ENCODE results near the gene HLCS. TPM values are rescaled to one million over a fixed set of nuclear protein-coding genes. Genes with fewer than 3 reads are reported as not detected.

The HLCS gene
- total and polyA plus RNA-seq, 2 donors (not counting 3 experiments of a cell fraction or from before 2014, with no cell fraction given) = 6.7 to 17.2 TPM

GRCh38 chr21:36804874-36805611 is 161.4 kb downstream of the HLCS start:
- H4K20me1 ChIP-seq (replicated peaks; ENCODE audit: control insufficient read depth, extremely low read depth, insufficient read depth, low read length) = no peaks in the 10 kb centered on the region
- TF ChIP-seq POLR2A (IDR thresholded peaks at IDR 0.05; ENCODE audit: low read depth, low read length) (no peak), EZH2 (IDR thresholded peaks at IDR 0.05; ENCODE audit: borderline replicate concordance, low read depth, low read length, severe bottlenecking) (no peak), JUN (IDR thresholded peaks at IDR 0.05; ENCODE audit: borderline replicate concordance, insufficient read depth, insufficient read length, low read depth) (no peak), MYC (IDR thresholded peaks at IDR 0.05; ENCODE audit: low read depth, low read length) (no peak), FOS (IDR thresholded peaks at IDR 0.05; ENCODE audit: borderline replicate concordance, insufficient read depth, low read length) (no peak), CTCF (IDR thresholded peaks at IDR 0.05; ENCODE audit: extremely low read depth in 1 of 2, insufficient read depth in 1 of 2, low read depth in 1 of 2, low read length in 2 of 2) (no peak), GATA2 (IDR thresholded peaks at IDR 0.05; ENCODE audit: insufficient read depth, insufficient read length, low read depth, low read length) (no peak), MAX (IDR thresholded peaks at IDR 0.05; ENCODE audit: insufficient read depth, insufficient read length) (no peak), POLR2AphosphoS5 (IDR thresholded peaks at IDR 0.05; ENCODE audit: insufficient read depth, low read depth, low read length) (no peak)
- H3K36me3 ChIP-seq (ENCODE audit: control insufficient read depth in 2 of 2, extremely low read depth in 1 of 2, insufficient read depth in 2 of 2, low read length in 2 of 2) = no peaks in the 10 kb centered on the region
- H3K9me1 ChIP-seq (replicated peaks; ENCODE audit: control insufficient read depth, extremely low read depth, insufficient read depth, low read length) = no peaks in the 10 kb centered on the region
- H3K4me3 ChIP-seq (replicated peaks in 1 of 3; ENCODE audit: insufficient read depth in 1 of 3, low read depth in 1 of 3, low read length in 3 of 3) = no peak overlapping the region
- no TSS peak for BruUV-seq (replicated peaks)
- H3K9ac ChIP-seq (replicated peaks; ENCODE audit: extremely low read depth, insufficient read depth, low read length) = no peak overlapping the region
- intact Hi-C loops (cut with micrococcal nuclease) = no loop called here
- peaks cover 2% of the 10 kb centered on the region for H3K4me1 ChIP-seq (ENCODE audit: control insufficient read depth, extremely low read depth, insufficient read depth, low read length)
- no peaks in the 10 kb centered on the region for H3K9me3 ChIP-seq (replicated peaks; ENCODE audit: control insufficient read depth, insufficient read depth, low read length)
- no peak for DNase-seq (ENCODE audit: low read depth, low spot score)
- H3K79me2 ChIP-seq (ENCODE audit: control insufficient read depth, insufficient read depth, low read length) = no peaks in the 10 kb centered on the region
- no peak overlapping the region for H3K4me2 ChIP-seq (ENCODE audit: insufficient read depth, low read length)
- CTCF ChIA-PET = interaction anchor here (1.0 to 1.8 kb wide), 2 partner anchors 8 to 13 kb away, joined by 3 to 4 read pairs; no protein-coding TSS in a partner anchor
- no peak for FAIRE-seq
- dilution Hi-C loops (cut with MboI; ENCODE audit: extremely low pct_ligation_motif_present, low sequenced_read_pairs) = no loop called here
- H2AFZ ChIP-seq (ENCODE audit: low read depth, low read length) = no peak overlapping the region
- H3K27ac ChIP-seq (ENCODE audit: insufficient read depth, low read depth, low read length) = no peak overlapping the region
- POLR2A ChIA-PET = no interaction called here
- no peaks in the 10 kb centered on the region for H3K27me3 ChIP-seq (ENCODE audit: control insufficient read depth in 2 of 2, insufficient read depth in 2 of 2, low read length in 2 of 2)

All from endothelial cell of umbilical vein (primary cell).